Measurements from ENCODE around the gene NUP58.

Gene NUP58

GRCh38 chr13:25378528-25378927, 77.1 kb downstream of the NUP58 start:
- no peak for DNase-seq

DNA sequence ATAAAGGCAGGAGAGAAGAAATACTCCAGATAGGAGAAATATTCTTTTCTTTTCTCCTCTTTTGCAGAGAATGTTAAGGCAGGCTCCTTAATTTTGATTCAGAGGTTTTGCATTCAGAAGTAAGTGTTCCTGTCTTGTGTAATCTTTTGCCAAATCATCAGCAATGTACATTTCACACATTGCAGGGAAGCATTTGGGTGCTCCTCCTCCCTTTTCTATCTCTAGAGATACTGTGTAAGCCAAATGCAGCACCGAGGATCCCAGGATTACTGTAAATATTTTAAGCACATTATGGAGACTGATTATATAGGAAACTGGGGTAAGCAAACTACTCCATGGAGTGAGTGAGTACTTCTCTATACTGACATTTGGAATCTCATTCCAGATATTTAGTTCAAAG, 77.6 kb downstream of the NUP58 start:
- DNase-seq: no peak

GRCh38 chr13:25380082-25380481, 78.7 kb downstream of the NUP58 start:
- DNase-seq: no peak

- DNase-seq: no peak
These were observed 79.4 kb downstream of the NUP58 start for GRCh38 chr13:25380741-25381324.

GRCh38 chr13:25384758-25385410, 83.5 kb downstream of the NUP58 start:
- no peak for DNase-seq

- DNase-seq: no peak
These were observed 90.5 kb downstream of the NUP58 start for GRCh38 chr13:25391932-25392331.
